Vagina (tissue), 2 donors: ENCODE results near the gene STK32B.

Experiments
- POLR2A ChIP-seq, 2 donors: fragments of 450-650 bp; IDR thresholded peaks; one replicate each; pipeline ENCODE4 v1.6.1; 2017; ENCODE audit warnings: antibody characterized with exemption in 2 of 2, mild to moderate bottlenecking in 2 of 2, moderate library complexity in 2 of 2
- POLR2AphosphoS5 ChIP-seq, 2 donors: sonication (generic); formaldehyde crosslinking; IDR thresholded peaks; one replicate each; pipeline ENCODE4 v1.9.0; 2017; ENCODE audit warnings: antibody characterized with exemption in 2 of 2, mild to moderate bottlenecking in 2 of 2, low read depth in 1 of 2; ENCODE audit not compliant: insufficient read depth in 1 of 2
- TF ChIP-seq, protein P1 (sequence below), 3 experiments: fragments of 450-650 bp in 2 of 3; fragments of 200-600 bp in 1 of 3; sonication (generic) in 1 of 3; IDR thresholded peaks; one replicate each; pipeline ENCODE4 v1.5.1; 2017 to 2019; ENCODE audit warnings: antibody characterized with exemption in 3 of 3, mild to moderate bottlenecking in 2 of 3, moderate library complexity in 2 of 3

DNA sequence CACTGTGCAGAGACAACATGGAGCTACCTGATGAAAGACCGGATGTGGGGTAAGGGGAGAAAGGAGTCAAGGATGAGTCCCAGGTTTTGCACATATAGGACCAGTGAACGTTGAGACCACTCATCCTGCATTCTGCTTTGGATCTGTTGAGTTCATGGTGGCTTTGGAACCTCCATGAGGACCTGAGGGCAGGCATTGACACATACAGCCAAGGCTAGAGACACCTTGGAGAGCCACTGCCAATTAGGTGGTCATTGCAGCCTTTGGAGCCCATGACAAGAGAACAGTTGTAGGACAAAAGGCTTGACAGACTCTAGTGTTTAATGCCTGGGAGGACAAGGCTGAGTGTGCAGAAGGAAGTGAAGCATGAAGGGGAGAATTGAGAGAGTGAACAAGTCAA is 87.9 kb downstream of the STK32B start:
- TF ChIP-seq POLR2AphosphoS5 (IDR thresholded peaks at IDR 0.05; ENCODE audit: insufficient read depth in 1 of 2, low read depth in 1 of 2) (no peak), POLR2A (IDR thresholded peaks at IDR 0.05) (no peak)
- TF ChIP-seq, protein P1, sequence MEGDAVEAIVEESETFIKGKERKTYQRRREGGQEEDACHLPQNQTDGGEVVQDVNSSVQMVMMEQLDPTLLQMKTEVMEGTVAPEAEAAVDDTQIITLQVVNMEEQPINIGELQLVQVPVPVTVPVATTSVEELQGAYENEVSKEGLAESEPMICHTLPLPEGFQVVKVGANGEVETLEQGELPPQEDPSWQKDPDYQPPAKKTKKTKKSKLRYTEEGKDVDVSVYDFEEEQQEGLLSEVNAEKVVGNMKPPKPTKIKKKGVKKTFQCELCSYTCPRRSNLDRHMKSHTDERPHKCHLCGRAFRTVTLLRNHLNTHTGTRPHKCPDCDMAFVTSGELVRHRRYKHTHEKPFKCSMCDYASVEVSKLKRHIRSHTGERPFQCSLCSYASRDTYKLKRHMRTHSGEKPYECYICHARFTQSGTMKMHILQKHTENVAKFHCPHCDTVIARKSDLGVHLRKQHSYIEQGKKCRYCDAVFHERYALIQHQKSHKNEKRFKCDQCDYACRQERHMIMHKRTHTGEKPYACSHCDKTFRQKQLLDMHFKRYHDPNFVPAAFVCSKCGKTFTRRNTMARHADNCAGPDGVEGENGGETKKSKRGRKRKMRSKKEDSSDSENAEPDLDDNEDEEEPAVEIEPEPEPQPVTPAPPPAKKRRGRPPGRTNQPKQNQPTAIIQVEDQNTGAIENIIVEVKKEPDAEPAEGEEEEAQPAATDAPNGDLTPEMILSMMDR (IDR thresholded peaks at IDR 0.05) = no peak
